ENCODE data around the gene PLPPR2. TPM values are rescaled to one million over a fixed set of nuclear protein-coding genes. Genes with fewer than 3 reads are reported as not detected.

Gene PLPPR2
- total RNA-seq, 1 experiment from 2014 or later, result 7.5 TPM

DNA sequence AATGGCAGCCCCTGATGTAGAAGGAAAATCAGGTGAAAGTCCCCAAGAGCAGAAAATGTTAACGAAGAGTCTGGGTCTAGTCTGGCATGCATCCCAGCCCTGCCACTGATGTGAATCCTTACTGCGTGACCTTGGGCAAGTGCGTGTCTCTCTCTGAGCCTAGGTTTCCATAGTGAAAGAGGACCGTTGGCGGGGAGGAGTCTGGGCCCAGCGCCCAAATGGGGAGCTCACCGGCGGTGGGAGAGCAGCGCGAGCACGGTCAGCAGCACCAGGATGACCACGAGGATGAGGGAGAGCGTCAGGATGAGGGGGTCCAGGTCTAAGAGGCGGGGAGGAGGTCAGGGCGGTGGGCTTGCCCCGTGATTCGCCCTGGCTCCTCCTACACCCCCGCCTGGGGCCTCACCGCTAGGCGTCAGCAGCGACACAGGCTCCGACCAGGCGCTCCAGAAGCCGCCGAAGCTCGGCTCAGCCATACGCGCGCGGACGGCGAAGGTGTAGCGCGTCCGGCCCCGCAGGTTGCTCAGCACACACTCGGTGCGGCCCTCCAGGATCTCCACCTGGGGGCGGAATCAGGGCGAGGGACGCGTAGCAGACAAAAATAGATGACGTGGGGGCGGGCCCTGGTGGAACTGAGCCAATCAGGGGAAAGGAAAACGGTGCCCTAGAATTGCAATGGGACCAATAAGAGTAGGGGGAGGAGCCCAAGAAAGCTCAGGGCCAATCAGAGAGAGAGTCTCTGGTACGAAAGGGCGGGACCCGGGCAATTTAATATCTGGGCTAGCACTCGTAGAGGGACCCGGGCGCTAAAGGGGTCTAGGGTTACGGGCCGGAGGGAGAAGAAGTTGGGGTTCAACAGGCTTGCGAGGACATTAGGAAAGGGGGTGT is 25.7 kb downstream of the PLPPR2 start (continued):
- TF ChIP-seq, protein P1, sequence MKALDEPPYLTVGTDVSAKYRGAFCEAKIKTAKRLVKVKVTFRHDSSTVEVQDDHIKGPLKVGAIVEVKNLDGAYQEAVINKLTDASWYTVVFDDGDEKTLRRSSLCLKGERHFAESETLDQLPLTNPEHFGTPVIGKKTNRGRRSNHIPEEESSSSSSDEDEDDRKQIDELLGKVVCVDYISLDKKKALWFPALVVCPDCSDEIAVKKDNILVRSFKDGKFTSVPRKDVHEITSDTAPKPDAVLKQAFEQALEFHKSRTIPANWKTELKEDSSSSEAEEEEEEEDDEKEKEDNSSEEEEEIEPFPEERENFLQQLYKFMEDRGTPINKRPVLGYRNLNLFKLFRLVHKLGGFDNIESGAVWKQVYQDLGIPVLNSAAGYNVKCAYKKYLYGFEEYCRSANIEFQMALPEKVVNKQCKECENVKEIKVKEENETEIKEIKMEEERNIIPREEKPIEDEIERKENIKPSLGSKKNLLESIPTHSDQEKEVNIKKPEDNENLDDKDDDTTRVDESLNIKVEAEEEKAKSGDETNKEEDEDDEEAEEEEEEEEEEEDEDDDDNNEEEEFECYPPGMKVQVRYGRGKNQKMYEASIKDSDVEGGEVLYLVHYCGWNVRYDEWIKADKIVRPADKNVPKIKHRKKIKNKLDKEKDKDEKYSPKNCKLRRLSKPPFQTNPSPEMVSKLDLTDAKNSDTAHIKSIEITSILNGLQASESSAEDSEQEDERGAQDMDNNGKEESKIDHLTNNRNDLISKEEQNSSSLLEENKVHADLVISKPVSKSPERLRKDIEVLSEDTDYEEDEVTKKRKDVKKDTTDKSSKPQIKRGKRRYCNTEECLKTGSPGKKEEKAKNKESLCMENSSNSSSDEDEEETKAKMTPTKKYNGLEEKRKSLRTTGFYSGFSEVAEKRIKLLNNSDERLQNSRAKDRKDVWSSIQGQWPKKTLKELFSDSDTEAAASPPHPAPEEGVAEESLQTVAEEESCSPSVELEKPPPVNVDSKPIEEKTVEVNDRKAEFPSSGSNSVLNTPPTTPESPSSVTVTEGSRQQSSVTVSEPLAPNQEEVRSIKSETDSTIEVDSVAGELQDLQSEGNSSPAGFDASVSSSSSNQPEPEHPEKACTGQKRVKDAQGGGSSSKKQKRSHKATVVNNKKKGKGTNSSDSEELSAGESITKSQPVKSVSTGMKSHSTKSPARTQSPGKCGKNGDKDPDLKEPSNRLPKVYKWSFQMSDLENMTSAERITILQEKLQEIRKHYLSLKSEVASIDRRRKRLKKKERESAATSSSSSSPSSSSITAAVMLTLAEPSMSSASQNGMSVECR (CRISPR knock-in tag; IDR thresholded peaks at IDR 0.05; ENCODE audit: borderline replicate concordance), result peak; percentile 57; the same call in 1 of the 2 replicates
- TF ChIP-seq, protein P2, sequence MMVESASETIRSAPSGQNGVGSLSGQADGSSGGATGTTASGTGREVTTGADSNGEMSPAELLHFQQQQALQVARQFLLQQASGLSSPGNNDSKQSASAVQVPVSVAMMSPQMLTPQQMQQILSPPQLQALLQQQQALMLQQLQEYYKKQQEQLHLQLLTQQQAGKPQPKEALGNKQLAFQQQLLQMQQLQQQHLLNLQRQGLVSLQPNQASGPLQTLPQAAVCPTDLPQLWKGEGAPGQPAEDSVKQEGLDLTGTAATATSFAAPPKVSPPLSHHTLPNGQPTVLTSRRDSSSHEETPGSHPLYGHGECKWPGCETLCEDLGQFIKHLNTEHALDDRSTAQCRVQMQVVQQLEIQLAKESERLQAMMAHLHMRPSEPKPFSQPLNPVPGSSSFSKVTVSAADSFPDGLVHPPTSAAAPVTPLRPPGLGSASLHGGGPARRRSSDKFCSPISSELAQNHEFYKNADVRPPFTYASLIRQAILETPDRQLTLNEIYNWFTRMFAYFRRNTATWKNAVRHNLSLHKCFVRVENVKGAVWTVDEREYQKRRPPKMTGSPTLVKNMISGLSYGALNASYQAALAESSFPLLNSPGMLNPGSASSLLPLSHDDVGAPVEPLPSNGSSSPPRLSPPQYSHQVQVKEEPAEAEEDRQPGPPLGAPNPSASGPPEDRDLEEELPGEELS (CRISPR knock-in tag; IDR thresholded peaks at IDR 0.05), result peak; percentile 52; the same call in 1 of the 2 replicates
- TF ChIP-seq, protein P3, sequence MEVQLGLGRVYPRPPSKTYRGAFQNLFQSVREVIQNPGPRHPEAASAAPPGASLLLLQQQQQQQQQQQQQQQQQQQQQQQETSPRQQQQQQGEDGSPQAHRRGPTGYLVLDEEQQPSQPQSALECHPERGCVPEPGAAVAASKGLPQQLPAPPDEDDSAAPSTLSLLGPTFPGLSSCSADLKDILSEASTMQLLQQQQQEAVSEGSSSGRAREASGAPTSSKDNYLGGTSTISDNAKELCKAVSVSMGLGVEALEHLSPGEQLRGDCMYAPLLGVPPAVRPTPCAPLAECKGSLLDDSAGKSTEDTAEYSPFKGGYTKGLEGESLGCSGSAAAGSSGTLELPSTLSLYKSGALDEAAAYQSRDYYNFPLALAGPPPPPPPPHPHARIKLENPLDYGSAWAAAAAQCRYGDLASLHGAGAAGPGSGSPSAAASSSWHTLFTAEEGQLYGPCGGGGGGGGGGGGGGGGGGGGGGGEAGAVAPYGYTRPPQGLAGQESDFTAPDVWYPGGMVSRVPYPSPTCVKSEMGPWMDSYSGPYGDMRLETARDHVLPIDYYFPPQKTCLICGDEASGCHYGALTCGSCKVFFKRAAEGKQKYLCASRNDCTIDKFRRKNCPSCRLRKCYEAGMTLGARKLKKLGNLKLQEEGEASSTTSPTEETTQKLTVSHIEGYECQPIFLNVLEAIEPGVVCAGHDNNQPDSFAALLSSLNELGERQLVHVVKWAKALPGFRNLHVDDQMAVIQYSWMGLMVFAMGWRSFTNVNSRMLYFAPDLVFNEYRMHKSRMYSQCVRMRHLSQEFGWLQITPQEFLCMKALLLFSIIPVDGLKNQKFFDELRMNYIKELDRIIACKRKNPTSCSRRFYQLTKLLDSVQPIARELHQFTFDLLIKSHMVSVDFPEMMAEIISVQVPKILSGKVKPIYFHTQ (CRISPR knock-in tag; IDR thresholded peaks at IDR 0.05), result no peak
- TF ChIP-seq, protein P4, sequence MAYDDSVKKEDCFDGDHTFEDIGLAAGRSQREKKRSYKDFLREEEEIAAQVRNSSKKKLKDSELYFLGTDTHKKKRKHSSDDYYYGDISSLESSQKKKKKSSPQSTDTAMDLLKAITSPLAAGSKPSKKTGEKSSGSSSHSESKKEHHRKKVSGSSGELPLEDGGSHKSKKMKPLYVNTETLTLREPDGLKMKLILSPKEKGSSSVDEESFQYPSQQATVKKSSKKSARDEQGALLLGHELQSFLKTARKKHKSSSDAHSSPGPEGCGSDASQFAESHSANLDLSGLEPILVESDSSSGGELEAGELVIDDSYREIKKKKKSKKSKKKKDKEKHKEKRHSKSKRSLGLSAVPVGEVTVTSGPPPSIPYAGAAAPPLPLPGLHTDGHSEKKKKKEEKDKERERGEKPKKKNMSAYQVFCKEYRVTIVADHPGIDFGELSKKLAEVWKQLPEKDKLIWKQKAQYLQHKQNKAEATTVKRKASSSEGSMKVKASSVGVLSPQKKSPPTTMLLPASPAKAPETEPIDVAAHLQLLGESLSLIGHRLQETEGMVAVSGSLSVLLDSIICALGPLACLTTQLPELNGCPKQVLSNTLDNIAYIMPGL (CRISPR knock-in tag; IDR thresholded peaks at IDR 0.05), result peak; percentile 95
- peak; percentile 78 for TF ChIP-seq NFYB (CRISPR knock-in tag; conservative IDR thresholded peaks at IDR 0.05; ENCODE audit: low read depth)
- no peak for TF ChIP-seq ZBTB21 (CRISPR knock-in tag; IDR thresholded peaks at IDR 0.05; ENCODE audit: borderline replicate concordance)
- TF ChIP-seq, protein P5, sequence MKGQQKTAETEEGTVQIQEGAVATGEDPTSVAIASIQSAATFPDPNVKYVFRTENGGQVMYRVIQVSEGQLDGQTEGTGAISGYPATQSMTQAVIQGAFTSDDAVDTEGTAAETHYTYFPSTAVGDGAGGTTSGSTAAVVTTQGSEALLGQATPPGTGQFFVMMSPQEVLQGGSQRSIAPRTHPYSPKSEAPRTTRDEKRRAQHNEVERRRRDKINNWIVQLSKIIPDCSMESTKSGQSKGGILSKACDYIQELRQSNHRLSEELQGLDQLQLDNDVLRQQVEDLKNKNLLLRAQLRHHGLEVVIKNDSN (CRISPR knock-in tag; IDR thresholded peaks at IDR 0.05), result 0 out of 2 replicates have a peak, but pooled peaks have one; percentile 42
- TF ChIP-seq, protein P6, sequence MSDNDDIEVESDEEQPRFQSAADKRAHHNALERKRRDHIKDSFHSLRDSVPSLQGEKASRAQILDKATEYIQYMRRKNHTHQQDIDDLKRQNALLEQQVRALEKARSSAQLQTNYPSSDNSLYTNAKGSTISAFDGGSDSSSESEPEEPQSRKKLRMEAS (CRISPR knock-in tag; IDR thresholded peaks at IDR 0.05), result peak; percentile 75; the same call in 1 of the 2 replicates
- peak; percentile 32; the same call in 1 of the 2 replicates for TF ChIP-seq ZNF423 (CRISPR knock-in tag; IDR thresholded peaks at IDR 0.05)
- TF ChIP-seq, protein P7, sequence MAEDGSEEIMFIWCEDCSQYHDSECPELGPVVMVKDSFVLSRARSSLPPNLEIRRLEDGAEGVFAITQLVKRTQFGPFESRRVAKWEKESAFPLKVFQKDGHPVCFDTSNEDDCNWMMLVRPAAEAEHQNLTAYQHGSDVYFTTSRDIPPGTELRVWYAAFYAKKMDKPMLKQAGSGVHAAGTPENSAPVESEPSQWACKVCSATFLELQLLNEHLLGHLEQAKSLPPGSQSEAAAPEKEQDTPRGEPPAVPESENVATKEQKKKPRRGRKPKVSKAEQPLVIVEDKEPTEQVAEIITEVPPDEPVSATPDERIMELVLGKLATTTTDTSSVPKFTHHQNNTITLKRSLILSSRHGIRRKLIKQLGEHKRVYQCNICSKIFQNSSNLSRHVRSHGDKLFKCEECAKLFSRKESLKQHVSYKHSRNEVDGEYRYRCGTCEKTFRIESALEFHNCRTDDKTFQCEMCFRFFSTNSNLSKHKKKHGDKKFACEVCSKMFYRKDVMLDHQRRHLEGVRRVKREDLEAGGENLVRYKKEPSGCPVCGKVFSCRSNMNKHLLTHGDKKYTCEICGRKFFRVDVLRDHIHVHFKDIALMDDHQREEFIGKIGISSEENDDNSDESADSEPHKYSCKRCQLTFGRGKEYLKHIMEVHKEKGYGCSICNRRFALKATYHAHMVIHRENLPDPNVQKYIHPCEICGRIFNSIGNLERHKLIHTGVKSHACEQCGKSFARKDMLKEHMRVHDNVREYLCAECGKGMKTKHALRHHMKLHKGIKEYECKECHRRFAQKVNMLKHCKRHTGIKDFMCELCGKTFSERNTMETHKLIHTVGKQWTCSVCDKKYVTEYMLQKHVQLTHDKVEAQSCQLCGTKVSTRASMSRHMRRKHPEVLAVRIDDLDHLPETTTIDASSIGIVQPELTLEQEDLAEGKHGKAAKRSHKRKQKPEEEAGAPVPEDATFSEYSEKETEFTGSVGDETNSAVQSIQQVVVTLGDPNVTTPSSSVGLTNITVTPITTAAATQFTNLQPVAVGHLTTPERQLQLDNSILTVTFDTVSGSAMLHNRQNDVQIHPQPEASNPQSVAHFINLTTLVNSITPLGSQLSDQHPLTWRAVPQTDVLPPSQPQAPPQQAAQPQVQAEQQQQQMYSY (CRISPR knock-in tag; IDR thresholded peaks at IDR 0.05), result 0 out of 2 replicates have a peak, but pooled peaks have one; percentile 6
- peak; percentile 45; the same call in 1 of the 2 replicates for TF ChIP-seq CREB1 (CRISPR knock-in tag; IDR thresholded peaks at IDR 0.05)
- TF ChIP-seq, protein P8, sequence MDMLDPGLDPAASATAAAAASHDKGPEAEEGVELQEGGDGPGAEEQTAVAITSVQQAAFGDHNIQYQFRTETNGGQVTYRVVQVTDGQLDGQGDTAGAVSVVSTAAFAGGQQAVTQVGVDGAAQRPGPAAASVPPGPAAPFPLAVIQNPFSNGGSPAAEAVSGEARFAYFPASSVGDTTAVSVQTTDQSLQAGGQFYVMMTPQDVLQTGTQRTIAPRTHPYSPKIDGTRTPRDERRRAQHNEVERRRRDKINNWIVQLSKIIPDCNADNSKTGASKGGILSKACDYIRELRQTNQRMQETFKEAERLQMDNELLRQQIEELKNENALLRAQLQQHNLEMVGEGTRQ (CRISPR knock-in tag; IDR thresholded peaks at IDR 0.05), result peak; percentile 58
- peak; percentile 94; the same call in 1 of the 2 replicates for TF ChIP-seq ZNF263 (CRISPR knock-in tag; IDR thresholded peaks at IDR 0.05; ENCODE audit: low read depth)

Measured in WTC11 (cell line).